ENCODE measurements around the gene NFYB.

Gene NFYB

DNA sequence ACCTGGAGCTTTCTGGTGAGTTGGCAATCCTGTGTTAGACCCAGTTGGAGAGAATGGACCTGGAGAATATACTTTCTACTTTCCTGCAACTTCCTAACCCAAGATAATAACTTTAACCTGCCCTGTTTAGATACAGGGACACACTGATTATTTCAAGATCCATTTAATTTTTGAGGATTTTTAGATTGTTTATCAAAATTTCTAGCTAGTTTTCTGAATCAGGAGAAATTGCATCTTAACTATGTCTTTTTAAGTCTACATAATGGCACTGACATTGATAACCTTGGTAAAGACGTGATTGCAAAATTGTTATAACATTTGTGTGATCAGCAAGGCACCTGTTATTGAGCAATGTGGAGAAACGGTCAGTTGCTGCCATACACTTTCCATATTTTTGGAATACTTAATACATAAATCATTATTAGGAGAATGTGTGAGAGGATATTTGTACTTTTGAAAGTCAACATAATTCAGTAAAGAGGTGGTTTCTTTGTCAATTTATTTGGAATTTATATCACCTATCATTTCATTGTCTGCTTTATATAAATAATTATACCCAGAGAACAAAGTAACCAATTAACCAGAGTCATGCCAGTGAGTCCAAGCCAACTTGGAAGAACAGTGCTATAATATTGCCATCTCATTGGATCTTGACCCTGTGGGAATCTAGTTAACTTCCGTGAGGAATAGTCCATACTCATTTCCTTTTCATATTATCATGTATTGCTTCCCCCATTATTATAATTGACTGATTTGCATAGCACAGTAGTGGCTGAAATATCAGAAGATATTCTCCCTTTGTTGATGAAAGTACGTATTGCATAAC lies 28.4 kb downstream of the NFYB start:
- no peak for DNase-seq

- peak; percentile 75 for DNase-seq
These were observed 29.1 kb downstream of the NFYB start for GRCh38 chr12:104108755-104109445.

GRCh38 chr12:104106965-104107364 lies 31.0 kb downstream of the NFYB start:
- no peak for DNase-seq

GRCh38 chr12:104105461-104105860 lies 32.5 kb downstream of the NFYB start:
- DNase-seq, result no peak

DNA sequence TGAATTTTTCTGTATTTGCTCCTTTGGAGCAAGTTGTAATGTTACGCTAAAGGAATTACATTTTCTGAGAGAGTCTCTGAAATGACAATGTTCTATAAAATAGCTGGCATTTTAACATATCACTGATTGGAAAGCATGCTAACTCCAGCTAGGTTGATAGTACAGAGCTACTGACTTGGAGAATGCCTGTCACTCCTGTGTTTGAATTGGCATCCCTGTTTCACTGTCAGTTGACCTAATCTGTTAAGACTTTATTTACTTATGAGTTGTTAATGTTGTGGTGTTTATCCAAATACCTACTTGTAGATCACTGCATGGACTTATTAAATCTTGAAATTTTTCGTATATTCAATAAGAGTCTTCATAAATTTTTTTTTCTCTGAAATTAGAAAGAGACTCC lies 40.1 kb downstream of the NFYB start:
- no peak for DNase-seq

DNA sequence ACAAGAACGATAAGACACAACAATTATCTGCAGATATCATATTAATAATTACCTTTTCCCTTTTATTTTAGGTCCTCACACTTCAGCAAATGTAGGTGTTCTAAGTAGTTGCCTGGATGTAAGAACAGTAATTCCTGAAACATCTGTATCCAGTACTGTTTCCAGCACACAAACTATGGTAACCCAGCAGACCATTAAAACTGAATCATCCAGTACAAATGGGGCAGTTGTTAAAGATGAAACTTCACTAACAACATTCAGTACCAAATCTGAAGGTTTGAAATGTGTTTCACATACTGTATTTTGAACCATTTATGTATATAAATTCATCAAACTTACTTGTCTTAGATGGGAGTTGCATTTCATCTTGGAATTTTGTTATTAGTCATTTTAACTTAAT lies 42.7 kb downstream of the NFYB start:
- no peak for DNase-seq

DNA sequence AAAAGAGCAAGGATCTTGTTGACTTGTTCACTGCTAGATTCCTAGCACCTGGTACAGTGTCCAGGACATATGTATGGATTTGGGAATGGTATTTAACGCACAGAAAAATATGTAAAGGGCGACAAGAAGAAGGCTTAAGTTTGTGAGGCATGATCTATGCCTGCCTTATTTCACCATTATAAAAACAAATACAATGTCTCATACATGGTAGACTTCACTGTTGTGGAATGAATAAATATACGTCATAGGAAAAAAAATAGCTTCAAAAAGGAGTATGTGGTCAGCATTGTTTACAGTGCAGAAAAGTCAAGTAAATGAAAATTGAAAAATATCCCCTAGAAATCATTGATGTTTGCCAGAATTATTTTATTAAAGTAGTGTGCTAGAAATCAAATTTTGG lies 43.7 kb downstream of the NFYB start:
- no peak for DNase-seq

- no peak for DNase-seq
These were observed 46.9 kb downstream of the NFYB start for GRCh38 chr12:104091136-104091535.

DNA sequence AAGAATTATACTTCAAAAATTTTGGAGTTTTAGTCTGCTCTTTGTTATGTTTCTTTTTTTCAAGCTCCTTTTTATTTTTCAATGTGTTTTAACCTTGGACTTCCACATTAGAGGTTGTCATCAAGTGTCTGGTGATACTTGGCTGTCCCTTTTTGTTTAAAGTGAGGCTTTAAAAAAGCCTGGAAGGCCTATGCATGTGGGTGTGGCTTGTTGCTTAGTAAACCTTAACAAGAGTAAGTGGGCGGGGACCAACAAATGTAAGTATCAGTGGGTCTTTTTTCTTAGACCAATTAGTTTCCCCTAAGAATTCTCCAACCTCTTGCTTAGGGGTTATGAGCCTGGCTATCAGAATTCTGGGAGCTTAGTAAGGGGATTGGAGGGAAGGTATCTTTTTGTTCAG lies 47.3 kb downstream of the NFYB start:
- DNase-seq, result no peak

- DNase-seq, result no peak
These were observed 54.1 kb downstream of the NFYB start for GRCh38 chr12:104083769-104084475.

- no peak for DNase-seq
These were observed 57.2 kb downstream of the NFYB start for GRCh38 chr12:104080764-104081163.

GRCh38 chr12:104079024-104079423 lies 59.0 kb downstream of the NFYB start:
- no peak for DNase-seq

DNA sequence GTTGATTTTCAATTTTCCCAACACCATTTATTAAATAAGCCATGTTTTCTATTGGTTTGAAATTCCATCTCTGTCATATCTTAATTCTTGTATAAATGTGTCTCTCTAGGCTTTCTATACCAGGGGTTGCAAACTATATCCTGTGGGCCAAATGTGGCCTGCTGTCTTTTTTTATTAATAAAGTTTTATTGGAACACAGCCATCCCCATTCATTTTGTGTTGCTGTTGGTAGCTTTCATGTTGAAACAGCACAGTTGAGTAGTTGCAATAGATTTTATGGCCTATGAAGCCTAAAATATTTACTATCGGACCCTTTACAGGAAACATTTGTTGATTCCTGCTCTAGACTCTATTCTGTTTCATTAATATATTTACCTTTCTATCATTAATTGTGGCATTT lies 64.3 kb downstream of the NFYB start:
- DNase-seq, result no peak

GRCh38 chr12:104072099-104072498 lies 65.9 kb downstream of the NFYB start:
- DNase-seq, result no peak
